Measurements from ENCODE around the gene PCBP1.

GRCh38 chr2:70091816-70092215 lies 4.5 kb downstream of the PCBP1 start:
- TF ChIP-seq CREB1 (IDR thresholded peaks at IDR 0.05; ENCODE audit: low read depth) (no peak), TAF1 (IDR thresholded peaks at IDR 0.05; ENCODE audit: low read depth) (no peak), FOXM1 (IDR thresholded peaks at IDR 0.05; ENCODE audit: borderline replicate concordance, low read depth) (no peak), CEBPB (IDR thresholded peaks at IDR 0.05) (no peak), EGR1 (IDR thresholded peaks at IDR 0.05) (no peak)
- TF ChIP-seq, protein P1, sequence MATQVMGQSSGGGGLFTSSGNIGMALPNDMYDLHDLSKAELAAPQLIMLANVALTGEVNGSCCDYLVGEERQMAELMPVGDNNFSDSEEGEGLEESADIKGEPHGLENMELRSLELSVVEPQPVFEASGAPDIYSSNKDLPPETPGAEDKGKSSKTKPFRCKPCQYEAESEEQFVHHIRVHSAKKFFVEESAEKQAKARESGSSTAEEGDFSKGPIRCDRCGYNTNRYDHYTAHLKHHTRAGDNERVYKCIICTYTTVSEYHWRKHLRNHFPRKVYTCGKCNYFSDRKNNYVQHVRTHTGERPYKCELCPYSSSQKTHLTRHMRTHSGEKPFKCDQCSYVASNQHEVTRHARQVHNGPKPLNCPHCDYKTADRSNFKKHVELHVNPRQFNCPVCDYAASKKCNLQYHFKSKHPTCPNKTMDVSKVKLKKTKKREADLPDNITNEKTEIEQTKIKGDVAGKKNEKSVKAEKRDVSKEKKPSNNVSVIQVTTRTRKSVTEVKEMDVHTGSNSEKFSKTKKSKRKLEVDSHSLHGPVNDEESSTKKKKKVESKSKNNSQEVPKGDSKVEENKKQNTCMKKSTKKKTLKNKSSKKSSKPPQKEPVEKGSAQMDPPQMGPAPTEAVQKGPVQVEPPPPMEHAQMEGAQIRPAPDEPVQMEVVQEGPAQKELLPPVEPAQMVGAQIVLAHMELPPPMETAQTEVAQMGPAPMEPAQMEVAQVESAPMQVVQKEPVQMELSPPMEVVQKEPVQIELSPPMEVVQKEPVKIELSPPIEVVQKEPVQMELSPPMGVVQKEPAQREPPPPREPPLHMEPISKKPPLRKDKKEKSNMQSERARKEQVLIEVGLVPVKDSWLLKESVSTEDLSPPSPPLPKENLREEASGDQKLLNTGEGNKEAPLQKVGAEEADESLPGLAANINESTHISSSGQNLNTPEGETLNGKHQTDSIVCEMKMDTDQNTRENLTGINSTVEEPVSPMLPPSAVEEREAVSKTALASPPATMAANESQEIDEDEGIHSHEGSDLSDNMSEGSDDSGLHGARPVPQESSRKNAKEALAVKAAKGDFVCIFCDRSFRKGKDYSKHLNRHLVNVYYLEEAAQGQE (IDR thresholded peaks at IDR 0.05; ENCODE audit: low read depth), result no peak
